CD4-positive, alpha-beta T cell treated with Interleukin-6 for 4 hours (primary cell): ENCODE measurements around the gene CDC45.
"Not testable (repeated sequence)": the region's sequence is repeated elsewhere in the genome, so short reads cannot be mapped to it uniquely, and the experiment has no call there.

ENCODE experiments used
- DNase-seq: peaks from one replicate; pipeline ENCODE4 v3.0.0-alpha.2; 2020; ENCODE audit warnings: mixed read lengths

The CDC45 gene

GRCh38 chr22:19533049-19533626, 53.4 kb downstream of the CDC45 start:
- DNase-seq, result no peak

- DNase-seq, result no peak
These were observed 54.1 kb downstream of the CDC45 start for GRCh38 chr22:19533857-19534256.

DNA sequence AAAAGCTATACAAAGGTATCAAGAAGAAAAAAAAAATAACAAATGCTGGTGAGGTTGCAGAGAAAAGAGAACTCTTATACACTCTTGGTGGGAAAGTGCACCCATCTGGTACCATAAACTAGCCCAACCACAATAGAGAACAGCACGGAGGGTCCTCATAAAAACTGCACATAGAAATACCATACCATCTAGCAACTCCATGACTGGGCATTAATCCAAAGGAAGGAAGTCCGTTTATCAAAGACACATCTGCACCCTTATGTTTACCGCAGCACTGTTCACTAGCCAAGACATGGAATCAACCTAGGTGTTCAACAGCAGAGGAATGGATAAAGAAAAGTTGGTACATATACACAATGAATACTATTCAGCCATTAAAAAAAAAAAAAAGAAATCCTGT, 55.3 kb downstream of the CDC45 start:
- DNase-seq, result no peak

GRCh38 chr22:19536564-19536963, 56.8 kb downstream of the CDC45 start:
- DNase-seq, result no peak

DNA sequence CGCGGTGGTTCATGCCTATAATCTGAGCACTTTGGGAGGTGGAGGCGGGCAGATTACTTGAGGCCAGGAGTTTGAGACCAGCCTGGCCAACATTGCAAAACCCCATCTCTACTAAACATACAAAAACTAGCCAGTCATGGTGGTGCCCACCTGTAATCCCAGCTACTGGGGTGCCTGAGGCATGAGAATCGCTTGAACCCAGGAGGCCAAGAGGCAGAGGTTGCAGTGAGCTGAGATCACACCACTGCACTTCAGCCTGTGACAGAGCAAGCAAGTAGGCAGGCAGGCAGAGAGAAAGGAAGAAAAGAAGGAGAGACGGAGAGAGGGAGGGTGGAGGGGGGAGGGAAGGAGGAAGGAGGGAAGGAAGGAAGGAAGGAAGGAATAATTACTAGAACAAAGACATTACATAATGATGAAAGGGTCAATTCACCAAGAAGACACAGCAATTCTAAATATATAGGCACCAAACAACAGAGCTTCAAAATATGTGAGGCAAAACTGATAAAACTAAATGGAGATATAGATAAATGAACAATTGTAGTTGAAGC, 58.3 kb downstream of the CDC45 start:
- DNase-seq, result no peak

GRCh38 chr22:19540394-19540793, 60.7 kb downstream of the CDC45 start:
- no peak for DNase-seq

- no peak for DNase-seq
These were observed 64.4 kb downstream of the CDC45 start for GRCh38 chr22:19543970-19544708.

DNA sequence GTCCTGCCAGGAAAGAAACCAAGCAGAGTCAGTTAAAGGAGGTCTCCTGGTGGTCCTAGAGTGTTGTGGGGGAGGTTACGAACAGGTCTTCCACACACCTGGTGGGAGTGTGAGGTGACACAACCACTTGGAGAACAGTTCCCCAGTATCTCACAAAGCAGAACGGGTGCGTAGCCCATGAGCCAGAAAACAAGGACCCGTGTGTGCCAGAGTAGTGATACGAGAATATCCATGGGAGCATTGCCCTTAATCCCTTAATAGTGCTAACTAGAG, 66.2 kb downstream of the CDC45 start:
- no peak for DNase-seq

DNA sequence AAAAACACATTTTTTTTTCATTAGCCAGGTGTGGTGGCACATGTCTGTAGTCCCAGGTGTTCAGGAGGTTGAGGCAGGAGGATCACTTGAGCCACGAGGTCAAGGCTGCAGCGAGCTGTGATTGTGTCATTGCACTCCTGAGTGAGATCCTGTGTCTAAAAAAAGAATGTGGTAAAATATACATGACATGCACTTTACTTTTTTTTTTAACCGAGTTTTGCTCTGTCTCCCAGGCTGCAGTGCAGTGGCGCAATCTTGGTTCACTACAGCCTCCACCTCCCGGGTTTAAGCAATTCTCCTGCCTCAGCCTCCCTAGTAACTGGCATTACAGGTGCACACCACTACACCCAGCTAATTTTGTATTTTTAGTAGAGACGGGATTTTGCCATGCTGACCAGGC, 67.0 kb downstream of the CDC45 start:
- no peak for DNase-seq

DNA sequence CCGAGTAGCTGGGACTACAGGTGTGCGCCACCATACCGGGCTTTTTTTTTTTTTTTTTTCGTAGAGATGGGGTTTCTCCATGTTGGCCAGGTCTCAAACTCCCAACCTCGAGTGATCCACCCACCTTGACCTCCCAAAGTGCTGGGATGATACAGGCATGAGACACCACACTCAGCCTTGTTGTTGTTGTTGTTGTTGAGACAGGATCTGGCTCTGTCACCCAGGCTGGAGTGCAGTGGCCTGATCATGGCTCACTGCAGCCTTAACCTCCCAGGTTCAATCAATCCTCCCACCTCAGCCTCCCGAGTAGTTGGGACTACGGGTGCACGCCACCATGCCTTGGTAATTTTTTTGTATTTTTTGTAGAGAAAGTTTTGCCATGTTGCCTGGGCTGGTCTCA, 67.9 kb downstream of the CDC45 start:
- DNase-seq, result no peak

- not testable (repeated sequence) for DNase-seq
These were observed 68.7 kb downstream of the CDC45 start for GRCh38 chr22:19548427-19548826.

DNA sequence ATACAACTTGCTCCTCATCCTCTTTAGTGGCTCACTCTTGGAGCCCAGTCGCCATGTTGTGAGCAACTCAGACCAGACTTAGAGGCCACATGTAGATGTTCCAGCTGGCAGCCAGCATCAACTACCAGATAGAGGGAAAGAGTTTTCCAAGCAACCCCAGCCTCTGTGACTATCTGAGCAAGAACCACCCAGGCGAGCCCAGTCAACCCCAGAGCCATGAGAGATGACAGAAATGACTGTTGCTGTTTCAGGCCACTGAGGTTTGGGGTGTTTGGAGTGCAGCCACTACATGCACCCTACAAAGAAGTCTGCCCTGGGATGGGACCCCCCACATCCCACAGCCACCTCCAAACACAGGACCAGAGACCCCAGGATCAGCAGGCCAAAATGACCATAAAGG, 69.2 kb downstream of the CDC45 start:
- DNase-seq, result no peak

- DNase-seq, result no peak
These were observed 69.7 kb downstream of the CDC45 start for GRCh38 chr22:19549428-19549827.

- no peak for DNase-seq
These were observed 70.7 kb downstream of the CDC45 start for GRCh38 chr22:19550382-19550781.

- no peak for DNase-seq
These were observed 73.5 kb downstream of the CDC45 start for GRCh38 chr22:19553201-19553600.

GRCh38 chr22:19554834-19555404, 75.2 kb downstream of the CDC45 start:
- no peak for DNase-seq

- no peak for DNase-seq
These were observed 75.9 kb downstream of the CDC45 start for GRCh38 chr22:19555651-19556050.

DNA sequence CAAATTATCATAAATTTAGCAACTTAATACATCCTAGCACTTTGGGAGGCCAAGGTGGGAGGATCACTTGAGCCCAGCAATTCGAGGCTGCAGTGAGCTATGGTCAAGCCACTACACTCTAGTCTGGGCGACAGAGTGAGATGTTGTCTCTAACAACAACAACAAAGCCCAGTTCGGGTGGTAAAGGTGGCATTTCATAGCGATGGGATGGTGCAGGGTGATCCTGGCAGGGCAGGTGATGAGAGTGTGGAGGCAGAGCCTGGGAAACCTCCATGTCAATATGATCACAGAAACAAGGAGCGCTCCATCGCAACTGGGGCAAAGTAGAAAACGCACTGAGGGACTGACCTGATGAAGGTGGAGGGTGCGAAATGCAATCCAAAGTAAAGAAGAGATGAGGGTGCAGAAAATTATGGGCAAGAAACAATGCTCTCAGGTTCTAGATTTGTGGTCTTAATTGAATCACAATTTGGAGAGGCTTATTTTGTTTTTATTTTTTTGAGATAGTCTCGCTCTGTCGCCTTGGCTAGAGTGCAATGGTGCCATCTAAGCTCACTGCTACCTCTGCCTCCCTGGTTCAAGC, 77.3 kb downstream of the CDC45 start:
- DNase-seq, result no peak

DNA sequence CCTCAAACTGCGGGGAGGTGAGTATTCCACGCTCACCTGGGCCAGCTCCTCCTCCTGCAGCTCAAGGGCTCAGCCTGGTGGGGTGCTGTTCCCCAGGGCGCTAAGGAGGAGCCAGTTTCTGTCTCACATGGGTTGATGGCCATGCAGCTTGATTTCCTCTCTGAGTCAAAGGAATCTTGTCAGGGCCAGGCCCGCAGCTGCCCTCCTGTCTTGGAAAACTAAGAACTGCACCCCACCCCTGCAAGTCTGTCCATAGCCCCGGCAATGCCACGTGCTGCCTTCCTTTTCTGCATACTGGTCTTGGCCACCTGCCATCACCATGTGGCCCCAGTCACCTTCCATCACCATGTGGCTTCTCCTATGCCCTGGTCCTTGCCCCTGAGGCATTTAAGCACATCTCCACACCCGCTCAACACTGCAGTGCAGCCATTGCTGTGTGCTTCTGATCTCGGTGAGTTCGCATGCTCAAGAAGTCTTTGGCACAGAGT, 79.6 kb downstream of the CDC45 start:
- no peak for DNase-seq

DNA sequence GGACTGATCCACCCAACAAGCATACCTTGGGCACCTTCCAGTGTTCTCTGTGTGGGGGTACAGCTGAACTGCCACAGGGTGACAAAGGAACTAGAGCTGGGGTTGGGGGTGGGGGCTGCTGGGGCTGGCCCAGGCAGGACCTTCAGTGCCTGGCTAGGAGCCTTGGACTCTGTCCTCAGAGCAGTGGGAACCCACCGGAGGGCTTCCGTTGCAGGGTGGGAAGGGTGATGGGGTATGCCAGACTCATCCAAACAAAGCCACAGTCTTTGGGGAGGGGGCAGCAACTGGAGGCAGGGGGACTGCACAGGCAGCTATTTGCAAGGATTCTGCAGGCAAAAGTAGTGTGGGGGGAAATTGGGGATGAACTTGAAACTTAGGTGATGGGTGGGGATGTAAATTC, 80.2 kb downstream of the CDC45 start:
- DNase-seq, result no peak

DNA sequence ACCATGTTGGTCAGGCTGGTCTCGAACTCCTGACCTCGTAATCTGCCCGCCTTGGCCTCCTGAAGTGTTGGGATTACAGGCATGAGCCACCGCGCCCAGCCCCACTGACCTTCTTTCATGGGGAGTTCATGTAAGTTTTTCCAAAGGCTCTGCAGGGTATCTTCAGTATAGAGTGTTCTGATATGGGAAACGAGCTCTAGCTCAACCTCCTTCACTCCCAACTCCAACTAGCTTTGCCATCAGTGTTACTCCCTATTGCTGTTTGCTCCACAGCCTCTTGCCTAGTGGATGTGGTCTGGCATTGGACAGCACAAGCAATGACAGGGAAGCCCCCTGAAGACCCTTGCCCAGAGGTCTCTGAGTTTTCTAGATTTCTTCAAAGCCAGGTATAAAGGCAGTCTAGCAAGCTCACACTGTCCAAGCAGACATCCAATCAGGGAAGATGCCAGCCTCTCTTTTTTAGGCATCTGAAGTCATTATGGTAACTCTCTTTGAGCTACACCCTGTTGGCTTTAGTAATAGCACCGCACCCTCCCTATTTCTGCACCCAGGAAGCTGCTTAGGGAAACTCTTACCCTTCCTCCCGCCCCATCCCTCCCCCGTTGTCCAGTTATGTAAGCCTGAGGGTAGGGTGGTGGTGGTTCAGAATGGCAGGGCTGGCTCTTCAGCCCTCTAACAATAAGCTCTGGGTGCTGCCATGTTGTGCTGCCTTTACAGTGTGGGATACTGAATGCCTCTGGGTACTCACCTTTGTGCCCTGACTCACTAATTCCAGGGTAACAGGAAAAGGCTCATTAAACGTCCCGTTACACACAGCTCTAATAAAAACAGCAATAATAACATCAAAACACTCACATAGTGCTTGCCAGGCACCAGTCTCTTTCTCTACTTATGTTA, 85.9 kb downstream of the CDC45 start:
- DNase-seq, result no peak

- DNase-seq, result no peak
These were observed 86.8 kb downstream of the CDC45 start for GRCh38 chr22:19566279-19567156.
